NB4 (cell line): ENCODE data around the gene OSTN.

Source experiments
- DNase-seq: peaks from one replicate; pipeline ENCODE4 v3.0.0; 2010; ENCODE audit warnings: low read depth
- H3K4me3 ChIP-seq: one replicate; pipeline ENCODE4 v1.5.1; 2011; ENCODE audit warnings: mild to moderate bottlenecking, low read depth, low read length, moderate library complexity
- MYC ChIP-seq: IDR thresholded peaks from 2 replicates; pipeline ENCODE4 v1.6.1; 2011; ENCODE audit warnings: low read depth, low read length
- POLR2A ChIP-seq: IDR thresholded peaks from 2 replicates; pipeline ENCODE4 v1.6.1; 2011; ENCODE audit warnings: mild to moderate bottlenecking; ENCODE audit not compliant: insufficient read length; ENCODE audit errors: extremely low read depth
- TF ChIP-seq, protein P1 (sequence below): IDR thresholded peaks from one replicate; pipeline ENCODE4 v1.5.1; 2012; ENCODE audit warnings: low read depth, low read length
- TF ChIP-seq, protein P2 (sequence below): IDR thresholded peaks from 2 replicates; pipeline ENCODE4 v1.6.1; 2011; ENCODE audit warnings: low read depth, low read length

Gene OSTN, protein sequence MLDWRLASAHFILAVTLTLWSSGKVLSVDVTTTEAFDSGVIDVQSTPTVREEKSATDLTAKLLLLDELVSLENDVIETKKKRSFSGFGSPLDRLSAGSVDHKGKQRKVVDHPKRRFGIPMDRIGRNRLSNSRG

DNA sequence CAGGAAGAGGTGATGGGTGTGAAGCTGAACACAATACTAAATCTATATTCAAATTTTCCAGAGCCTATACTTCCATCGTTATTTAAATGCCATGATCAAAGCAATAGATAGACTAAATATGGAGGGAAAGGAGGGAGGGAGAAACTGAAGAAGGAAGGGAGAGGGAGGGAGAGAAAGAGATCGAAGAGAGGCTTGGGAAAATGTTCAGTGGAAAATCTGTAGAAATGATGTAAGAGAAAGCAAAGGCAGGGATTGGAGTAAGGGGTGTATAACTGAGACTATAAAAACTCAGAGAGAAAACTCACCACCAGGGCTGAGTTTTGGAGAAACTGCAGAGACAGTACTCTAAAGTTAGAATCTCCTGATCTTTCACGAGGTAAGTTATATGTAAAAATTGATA lies at the start of gene OSTN:
TSS of gene OSTN (plus strand) at position 310 of the 400 bp plus-strand sequence. CDS start 13,292 bp downstream, outside the sequence.
- TF ChIP-seq, protein P1, sequence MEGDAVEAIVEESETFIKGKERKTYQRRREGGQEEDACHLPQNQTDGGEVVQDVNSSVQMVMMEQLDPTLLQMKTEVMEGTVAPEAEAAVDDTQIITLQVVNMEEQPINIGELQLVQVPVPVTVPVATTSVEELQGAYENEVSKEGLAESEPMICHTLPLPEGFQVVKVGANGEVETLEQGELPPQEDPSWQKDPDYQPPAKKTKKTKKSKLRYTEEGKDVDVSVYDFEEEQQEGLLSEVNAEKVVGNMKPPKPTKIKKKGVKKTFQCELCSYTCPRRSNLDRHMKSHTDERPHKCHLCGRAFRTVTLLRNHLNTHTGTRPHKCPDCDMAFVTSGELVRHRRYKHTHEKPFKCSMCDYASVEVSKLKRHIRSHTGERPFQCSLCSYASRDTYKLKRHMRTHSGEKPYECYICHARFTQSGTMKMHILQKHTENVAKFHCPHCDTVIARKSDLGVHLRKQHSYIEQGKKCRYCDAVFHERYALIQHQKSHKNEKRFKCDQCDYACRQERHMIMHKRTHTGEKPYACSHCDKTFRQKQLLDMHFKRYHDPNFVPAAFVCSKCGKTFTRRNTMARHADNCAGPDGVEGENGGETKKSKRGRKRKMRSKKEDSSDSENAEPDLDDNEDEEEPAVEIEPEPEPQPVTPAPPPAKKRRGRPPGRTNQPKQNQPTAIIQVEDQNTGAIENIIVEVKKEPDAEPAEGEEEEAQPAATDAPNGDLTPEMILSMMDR = no peak
- TF ChIP-seq, protein P2, sequence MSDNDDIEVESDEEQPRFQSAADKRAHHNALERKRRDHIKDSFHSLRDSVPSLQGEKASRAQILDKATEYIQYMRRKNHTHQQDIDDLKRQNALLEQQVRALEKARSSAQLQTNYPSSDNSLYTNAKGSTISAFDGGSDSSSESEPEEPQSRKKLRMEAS = no peak
- TF ChIP-seq POLR2A = no peak
- no peak for TF ChIP-seq MYC
- DNase-seq = no peak

DNA sequence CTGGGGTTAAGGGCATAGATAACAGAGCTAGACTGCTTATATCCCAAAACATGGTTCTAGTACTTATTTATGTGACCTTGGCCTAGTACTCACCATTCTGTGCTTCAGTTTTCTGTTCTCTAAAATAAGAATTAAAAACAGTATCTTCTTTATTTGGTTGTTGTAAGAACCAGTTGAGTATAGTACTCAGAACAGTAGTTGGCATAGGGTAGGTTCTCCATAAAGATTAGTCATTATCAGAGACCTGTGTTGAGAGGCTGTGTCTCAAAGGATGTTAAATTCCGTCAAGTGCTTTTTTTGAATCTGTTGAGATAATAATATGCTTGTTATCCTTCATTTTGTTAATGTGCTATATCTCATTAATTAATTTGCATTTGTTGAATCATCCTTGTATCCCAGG lies 47.4 kb upstream of the OSTN start:
- no peak for TF ChIP-seq MYC
- TF ChIP-seq, protein P2 = no peak
- TF ChIP-seq, protein P1 = no peak
- no peak for TF ChIP-seq POLR2A
- no peak overlapping the region for H3K4me3 ChIP-seq
- DNase-seq = no peak

More for the DNA sequence above, at the start of gene OSTN:
- no peak within 1 kb of the TSS for H3K4me3 ChIP-seq

DNA sequence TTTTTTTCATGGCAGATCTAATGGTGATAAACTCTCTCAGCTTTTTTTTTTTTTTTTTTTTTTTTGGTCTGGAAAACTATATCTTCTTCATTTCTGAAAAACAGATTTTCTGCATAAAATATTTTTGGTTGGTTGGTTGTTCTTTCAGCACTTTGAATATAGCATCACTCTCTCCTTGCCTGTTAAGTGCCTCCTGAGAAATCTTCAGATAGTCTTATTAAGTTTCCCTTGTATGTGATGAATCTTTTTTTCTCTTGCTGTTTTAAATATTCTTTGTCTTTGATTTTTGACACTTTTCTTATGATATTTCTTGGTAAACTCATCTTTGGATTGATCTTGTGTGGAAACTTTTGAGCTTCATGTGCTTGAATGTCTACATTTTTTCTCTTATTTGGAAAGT lies 44.2 kb upstream of the OSTN start:
- TF ChIP-seq MYC = no peak
- TF ChIP-seq, protein P1 = no peak
- no peak for TF ChIP-seq POLR2A
- TF ChIP-seq, protein P2 = no peak
- H3K4me3 ChIP-seq = no peak overlapping the region
- no peak for DNase-seq

DNA sequence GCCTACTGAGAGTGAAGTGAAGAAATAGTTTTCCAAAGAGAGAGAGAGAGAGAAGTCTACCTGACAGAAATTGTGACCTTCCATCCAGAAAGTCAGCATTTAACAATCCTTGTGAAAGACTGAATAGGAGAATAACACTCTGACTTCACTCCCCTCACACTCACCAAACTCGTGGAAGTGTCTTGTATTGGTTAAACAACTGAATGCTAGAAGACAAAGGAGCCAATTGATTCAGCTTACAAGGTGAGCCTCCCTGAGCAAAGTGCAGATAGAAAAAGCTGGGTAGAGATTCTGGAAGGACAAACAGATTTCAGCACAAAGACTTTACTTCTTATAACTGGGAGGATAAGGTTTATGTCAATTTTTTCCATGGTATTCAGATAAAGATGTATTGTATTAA lies 40.8 kb upstream of the OSTN start:
- no peak overlapping the region for H3K4me3 ChIP-seq
- no peak for DNase-seq
- TF ChIP-seq MYC (no peak), POLR2A (no peak)
- TF ChIP-seq, protein P1 = no peak
- TF ChIP-seq, protein P2 = no peak

DNA sequence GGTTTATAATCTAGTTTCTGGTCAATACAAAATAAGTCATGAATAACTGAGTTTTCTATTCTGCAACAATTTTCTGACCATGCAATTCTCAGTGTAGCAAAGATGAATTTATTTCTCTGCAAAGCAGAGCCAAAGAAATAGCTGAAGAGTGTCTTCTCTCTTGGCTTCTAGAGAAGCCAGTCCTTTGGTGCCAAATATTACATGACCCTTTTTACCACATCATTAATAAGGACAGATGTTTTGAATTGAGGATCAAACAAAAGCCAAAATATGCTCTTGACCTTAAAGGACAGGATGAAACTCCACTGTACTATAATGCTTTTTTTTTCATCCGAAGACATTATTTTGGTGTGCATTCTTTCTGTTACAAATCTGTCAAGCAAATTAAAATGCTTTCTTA lies 40.2 kb upstream of the OSTN start:
- no peak overlapping the region for H3K4me3 ChIP-seq
- no peak for DNase-seq
- TF ChIP-seq, protein P2 = no peak
- TF ChIP-seq, protein P1 = no peak
- TF ChIP-seq MYC (no peak), POLR2A (no peak)

DNA sequence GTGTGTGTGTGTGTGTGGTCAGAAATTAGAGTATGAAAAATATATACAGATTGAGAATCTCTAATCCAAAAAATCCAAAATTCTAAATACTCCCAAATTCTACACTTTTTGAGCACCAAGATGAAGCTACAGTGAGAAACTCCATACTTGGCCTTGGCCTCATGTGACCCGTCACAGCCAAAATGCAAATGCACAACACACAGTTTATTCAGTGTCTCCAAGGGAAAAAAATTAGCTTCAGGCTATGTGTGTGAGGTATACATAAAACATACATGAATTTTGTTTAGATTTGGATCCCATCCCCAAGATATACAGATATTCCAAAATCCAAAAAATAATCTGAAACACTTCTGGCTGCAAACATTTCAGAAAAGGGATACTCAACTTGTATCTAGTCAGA lies 33.2 kb upstream of the OSTN start:
- TF ChIP-seq, protein P1 = no peak
- TF ChIP-seq POLR2A = no peak
- TF ChIP-seq MYC = no peak
- TF ChIP-seq, protein P2 = no peak
- no peak overlapping the region for H3K4me3 ChIP-seq
- no peak for DNase-seq
